HL-60 (cell line): Measurements from ENCODE around the gene UBAC2.

ENCODE experiments used
- DNase-seq, 2 experiments: peaks; one replicate each; pipeline ENCODE4 v3.0.0-alpha.2; 2010 to 2020; ENCODE audit warnings: low read depth in 1 of 2, low spot score in 1 of 2
- H3K27ac ChIP-seq: fragments of 250-450 bp; sonication (Bioruptor Pico); replicated peaks from 2 replicates; pipeline ENCODE4 v1.5.1; 2020; ENCODE audit warnings: mild to moderate bottlenecking, moderate library complexity
- H3K27me3 ChIP-seq: fragments of 250-450 bp; sonication (Bioruptor Pico); 2 replicates; pipeline ENCODE4 v1.5.1; 2021; ENCODE audit warnings: mild to moderate bottlenecking, moderate library complexity; ENCODE audit not compliant: insufficient read depth, poor library complexity, severe bottlenecking
- H3K4me3 ChIP-seq: replicated peaks from 2 replicates; pipeline ENCODE4 v1.5.1; 2011; ENCODE audit warnings: mild to moderate bottlenecking, control low read depth, low read length; ENCODE audit not compliant: insufficient read depth
- GABPA ChIP-seq: IDR thresholded peaks from 2 replicates; pipeline ENCODE4 v1.6.1; 2012; ENCODE audit warnings: low read depth
- POLR2AphosphoS5 ChIP-seq: IDR thresholded peaks from 2 replicates; pipeline ENCODE4 v1.6.1; 2012; ENCODE audit warnings: low read depth
- SPI1 ChIP-seq: IDR thresholded peaks from 2 replicates; pipeline ENCODE4 v1.6.1; 2012; ENCODE audit warnings: low read depth, mild to moderate bottlenecking, borderline replicate concordance
- TF ChIP-seq, protein P1 (sequence below): IDR thresholded peaks from 2 replicates; pipeline ENCODE4 v1.6.1; 2012; ENCODE audit warnings: low read depth; ENCODE audit not compliant: insufficient replicate concordance
- TF ChIP-seq, protein P2 (sequence below): IDR thresholded peaks from one replicate; pipeline ENCODE4 v1.5.1; 2011; ENCODE audit warnings: low read length, control low read depth, inconsistent platforms; ENCODE audit not compliant: insufficient read depth

Gene UBAC2

GRCh38 chr13:99272481-99272880 is 71.8 kb downstream of the UBAC2 start:
- DNase-seq = no peak
- H3K27ac ChIP-seq = peak overlapping the region; percentile 54
- TF ChIP-seq, protein P1, sequence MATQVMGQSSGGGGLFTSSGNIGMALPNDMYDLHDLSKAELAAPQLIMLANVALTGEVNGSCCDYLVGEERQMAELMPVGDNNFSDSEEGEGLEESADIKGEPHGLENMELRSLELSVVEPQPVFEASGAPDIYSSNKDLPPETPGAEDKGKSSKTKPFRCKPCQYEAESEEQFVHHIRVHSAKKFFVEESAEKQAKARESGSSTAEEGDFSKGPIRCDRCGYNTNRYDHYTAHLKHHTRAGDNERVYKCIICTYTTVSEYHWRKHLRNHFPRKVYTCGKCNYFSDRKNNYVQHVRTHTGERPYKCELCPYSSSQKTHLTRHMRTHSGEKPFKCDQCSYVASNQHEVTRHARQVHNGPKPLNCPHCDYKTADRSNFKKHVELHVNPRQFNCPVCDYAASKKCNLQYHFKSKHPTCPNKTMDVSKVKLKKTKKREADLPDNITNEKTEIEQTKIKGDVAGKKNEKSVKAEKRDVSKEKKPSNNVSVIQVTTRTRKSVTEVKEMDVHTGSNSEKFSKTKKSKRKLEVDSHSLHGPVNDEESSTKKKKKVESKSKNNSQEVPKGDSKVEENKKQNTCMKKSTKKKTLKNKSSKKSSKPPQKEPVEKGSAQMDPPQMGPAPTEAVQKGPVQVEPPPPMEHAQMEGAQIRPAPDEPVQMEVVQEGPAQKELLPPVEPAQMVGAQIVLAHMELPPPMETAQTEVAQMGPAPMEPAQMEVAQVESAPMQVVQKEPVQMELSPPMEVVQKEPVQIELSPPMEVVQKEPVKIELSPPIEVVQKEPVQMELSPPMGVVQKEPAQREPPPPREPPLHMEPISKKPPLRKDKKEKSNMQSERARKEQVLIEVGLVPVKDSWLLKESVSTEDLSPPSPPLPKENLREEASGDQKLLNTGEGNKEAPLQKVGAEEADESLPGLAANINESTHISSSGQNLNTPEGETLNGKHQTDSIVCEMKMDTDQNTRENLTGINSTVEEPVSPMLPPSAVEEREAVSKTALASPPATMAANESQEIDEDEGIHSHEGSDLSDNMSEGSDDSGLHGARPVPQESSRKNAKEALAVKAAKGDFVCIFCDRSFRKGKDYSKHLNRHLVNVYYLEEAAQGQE = no peak
- TF ChIP-seq, protein P2, sequence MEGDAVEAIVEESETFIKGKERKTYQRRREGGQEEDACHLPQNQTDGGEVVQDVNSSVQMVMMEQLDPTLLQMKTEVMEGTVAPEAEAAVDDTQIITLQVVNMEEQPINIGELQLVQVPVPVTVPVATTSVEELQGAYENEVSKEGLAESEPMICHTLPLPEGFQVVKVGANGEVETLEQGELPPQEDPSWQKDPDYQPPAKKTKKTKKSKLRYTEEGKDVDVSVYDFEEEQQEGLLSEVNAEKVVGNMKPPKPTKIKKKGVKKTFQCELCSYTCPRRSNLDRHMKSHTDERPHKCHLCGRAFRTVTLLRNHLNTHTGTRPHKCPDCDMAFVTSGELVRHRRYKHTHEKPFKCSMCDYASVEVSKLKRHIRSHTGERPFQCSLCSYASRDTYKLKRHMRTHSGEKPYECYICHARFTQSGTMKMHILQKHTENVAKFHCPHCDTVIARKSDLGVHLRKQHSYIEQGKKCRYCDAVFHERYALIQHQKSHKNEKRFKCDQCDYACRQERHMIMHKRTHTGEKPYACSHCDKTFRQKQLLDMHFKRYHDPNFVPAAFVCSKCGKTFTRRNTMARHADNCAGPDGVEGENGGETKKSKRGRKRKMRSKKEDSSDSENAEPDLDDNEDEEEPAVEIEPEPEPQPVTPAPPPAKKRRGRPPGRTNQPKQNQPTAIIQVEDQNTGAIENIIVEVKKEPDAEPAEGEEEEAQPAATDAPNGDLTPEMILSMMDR = no peak
- no peak for TF ChIP-seq GABPA
- no peak for TF ChIP-seq SPI1
- no peak for TF ChIP-seq POLR2AphosphoS5
- H3K27me3 ChIP-seq = no peaks in the 10 kb centered on the region
- no peak overlapping the region for H3K4me3 ChIP-seq

GRCh38 chr13:99273128-99273527 is 72.5 kb downstream of the UBAC2 start:
- TF ChIP-seq, protein P1 = no peak
- no peak for TF ChIP-seq POLR2AphosphoS5
- TF ChIP-seq SPI1 = no peak
- TF ChIP-seq, protein P2 = no peak
- TF ChIP-seq GABPA = no peak
- H3K27ac ChIP-seq = no peak overlapping the region
- no peak overlapping the region for H3K4me3 ChIP-seq
- no peak for DNase-seq
- no peaks in the 10 kb centered on the region for H3K27me3 ChIP-seq

GRCh38 chr13:99275093-99275469 is 74.4 kb downstream of the UBAC2 start:
- peak in 1 of 2 experiments; percentile 30 for DNase-seq

More at GRCh38 chr13:99275093-99275469, 74.4 kb downstream of the UBAC2 start:
- Histone ChIP-seq H3K27me3 (no peaks in the 10 kb centered on the region), H3K27ac (peak overlapping the region; percentile 5; the same call in 1 of the 2 replicates), H3K4me3 (no peak overlapping the region)
- TF ChIP-seq GABPA (no peak), SPI1 (no peak), POLR2AphosphoS5 (no peak)
- TF ChIP-seq, protein P1 = no peak
- TF ChIP-seq, protein P2 = no peak
